Loucy (cell line): ENCODE data around the gene GOT2.

ENCODE experiments used
- H2AFZ ChIP-seq: fragments of 200-600 bp; sonication (generic); 2 replicates; pipeline ENCODE4 v1.6.0; 2016; ENCODE audit warnings: antibody characterized with exemption, mild to moderate bottlenecking, low read length, moderate library complexity
- H3F3A ChIP-seq: fragments of 200-600 bp; 2 replicates; pipeline ENCODE4 v1.6.0; 2016; ENCODE audit warnings: antibody characterized with exemption, low read depth, mild to moderate bottlenecking
- H3K27me3 ChIP-seq: fragments of 200-600 bp; sonication (generic); 2 replicates; pipeline ENCODE4 v1.6.1; 2014; ENCODE audit warnings: low read length, mild to moderate bottlenecking; ENCODE audit not compliant: insufficient read depth, poor library complexity, severe bottlenecking
- H3K36me3 ChIP-seq: fragments of 200-600 bp; sonication (generic); 2 replicates; pipeline ENCODE4 v1.6.1; 2016; ENCODE audit warnings: low read length; ENCODE audit not compliant: insufficient read depth
- H3K4me1 ChIP-seq: fragments of 200-600 bp; sonication (generic); 2 replicates; pipeline ENCODE4 v1.5.1; 2014; ENCODE audit warnings: low read length, mild to moderate bottlenecking; ENCODE audit not compliant: insufficient read depth, poor library complexity, severe bottlenecking
- H3K4me2 ChIP-seq: fragments of 200-600 bp; sonication (generic); 2 replicates; pipeline ENCODE4 v1.6.0; 2014; ENCODE audit warnings: antibody characterized with exemption, low read length, low read depth, mild to moderate bottlenecking; ENCODE audit not compliant: poor library complexity, severe bottlenecking
- H3K4me3 ChIP-seq: fragments of 200-600 bp; sonication (generic); 2 replicates; pipeline ENCODE4 v1.5.1; 2014; ENCODE audit warnings: low read length, mild to moderate bottlenecking, mixed read lengths; ENCODE audit not compliant: poor library complexity, severe bottlenecking
- H3K79me2 ChIP-seq: fragments of 200-600 bp; sonication (generic); 2 replicates; pipeline ENCODE4 v1.6.1; 2014; ENCODE audit warnings: low read length; ENCODE audit not compliant: insufficient read depth
- H3K9ac ChIP-seq: fragments of 200-600 bp; sonication (generic); 2 replicates; pipeline ENCODE4 v1.6.0; 2014; ENCODE audit warnings: mild to moderate bottlenecking, low read depth, low read length, moderate library complexity; ENCODE audit not compliant: poor library complexity, severe bottlenecking
- H3K9me2 ChIP-seq: fragments of 200-600 bp; sonication (generic); replicated peaks from 2 replicates; pipeline ENCODE4 v1.6.1; 2016; ENCODE audit warnings: low read depth, low read length, mixed read lengths
- H3K9me3 ChIP-seq: fragments of 200-600 bp; sonication (generic); 2 replicates; pipeline ENCODE4 v1.6.1; 2014; ENCODE audit warnings: mild to moderate bottlenecking, antibody characterized with exemption, low read length, low read depth; ENCODE audit not compliant: insufficient read depth
- H4K20me1 ChIP-seq: fragments of 200-600 bp; sonication (generic); 2 replicates; pipeline ENCODE4 v1.6.0; 2014; ENCODE audit warnings: antibody characterized with exemption, low read length, mild to moderate bottlenecking; ENCODE audit not compliant: insufficient read depth, poor library complexity, severe bottlenecking
- CTCF ChIP-seq: fragments of 200-600 bp; sonication (generic); conservative IDR thresholded peaks from 2 replicates; pipeline ENCODE4 v1.5.1; 2014; ENCODE audit warnings: mild to moderate bottlenecking, antibody characterized with exemption, low read length
- EZH2phosphoT487 ChIP-seq: fragments of 200-600 bp; IDR thresholded peaks from 2 replicates; pipeline ENCODE4 v1.6.1; 2018; ENCODE audit warnings: antibody characterized with exemption, mild to moderate bottlenecking, moderate library complexity, borderline replicate concordance

The GOT2 gene

DNA sequence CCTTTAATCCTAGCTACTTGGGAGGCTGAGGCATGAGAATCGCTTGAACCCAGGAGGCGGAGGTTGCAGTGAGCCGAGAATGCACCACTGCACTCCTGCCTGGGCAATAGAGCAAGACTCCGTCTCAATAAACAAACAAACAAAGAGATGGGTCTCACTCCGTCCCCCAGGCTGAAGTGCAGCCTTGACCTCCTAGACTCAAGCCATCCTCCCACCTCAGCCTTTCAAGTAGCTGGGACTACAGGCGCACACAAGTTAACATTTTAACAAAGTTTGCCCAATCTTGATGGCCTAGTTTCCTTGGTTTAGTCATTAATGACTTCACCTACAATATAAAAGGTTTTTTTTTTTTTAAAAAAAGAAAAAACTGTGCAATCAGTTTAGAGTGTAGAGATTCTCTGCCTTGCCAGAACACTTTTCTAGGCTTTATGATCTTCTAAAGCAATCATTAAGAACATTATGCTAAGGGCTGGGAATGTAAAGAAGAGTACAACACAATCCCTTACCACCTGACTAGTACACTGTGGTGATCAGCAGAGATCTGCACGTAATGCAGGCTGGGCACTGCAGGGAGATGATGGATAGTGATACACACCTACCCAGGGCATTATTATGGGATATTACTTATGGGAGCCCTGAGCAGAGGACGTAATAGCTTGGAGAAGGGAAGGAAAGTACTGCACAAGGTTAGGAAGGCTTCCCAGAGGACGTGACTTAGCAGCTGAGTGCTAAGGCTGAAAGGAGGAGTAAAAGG is 6.9 kb downstream of the GOT2 start:
- peaks cover 43% of the 10 kb centered on the region for H4K20me1 ChIP-seq
- H3K27me3 ChIP-seq = no peaks in the 10 kb centered on the region
- no peaks in the 10 kb centered on the region for H3K9me3 ChIP-seq
- H3K9ac ChIP-seq = no peak overlapping the region
- H3K79me2 ChIP-seq = peaks cover 68% of the 10 kb centered on the region
- H3K36me3 ChIP-seq = peaks cover 13% of the 10 kb centered on the region; the same call in 1 of the 2 replicates
- no peaks in the 10 kb centered on the region for H3F3A ChIP-seq
- TF ChIP-seq CTCF (no peak), EZH2phosphoT487 (no peak)
- no peak overlapping the region for H3K4me2 ChIP-seq
- H3K9me2 ChIP-seq = no peaks in the 10 kb centered on the region
- H3K4me3 ChIP-seq = no peak overlapping the region
- no peak overlapping the region for H2AFZ ChIP-seq
- H3K4me1 ChIP-seq = peaks cover 38% of the 10 kb centered on the region

GRCh38 chr16:58723109-58723508 is 11.0 kb downstream of the GOT2 start:
- Histone ChIP-seq H3K79me2 (peaks cover 28% of the 10 kb centered on the region), H3K4me3 (no peak overlapping the region), H4K20me1 (peaks cover 10% of the 10 kb centered on the region), H3K36me3 (peaks cover 48% of the 10 kb centered on the region; the same call in 1 of the 2 replicates), H3K27me3 (no peaks in the 10 kb centered on the region), H2AFZ (no peak overlapping the region), H3F3A (no peaks in the 10 kb centered on the region), H3K4me2 (no peak overlapping the region), H3K4me1 (peaks cover 8% of the 10 kb centered on the region), H3K9me3 (no peaks in the 10 kb centered on the region), H3K9me2 (no peaks in the 10 kb centered on the region), H3K9ac (no peak overlapping the region)
- no peak for TF ChIP-seq CTCF
- TF ChIP-seq EZH2phosphoT487 = no peak

DNA sequence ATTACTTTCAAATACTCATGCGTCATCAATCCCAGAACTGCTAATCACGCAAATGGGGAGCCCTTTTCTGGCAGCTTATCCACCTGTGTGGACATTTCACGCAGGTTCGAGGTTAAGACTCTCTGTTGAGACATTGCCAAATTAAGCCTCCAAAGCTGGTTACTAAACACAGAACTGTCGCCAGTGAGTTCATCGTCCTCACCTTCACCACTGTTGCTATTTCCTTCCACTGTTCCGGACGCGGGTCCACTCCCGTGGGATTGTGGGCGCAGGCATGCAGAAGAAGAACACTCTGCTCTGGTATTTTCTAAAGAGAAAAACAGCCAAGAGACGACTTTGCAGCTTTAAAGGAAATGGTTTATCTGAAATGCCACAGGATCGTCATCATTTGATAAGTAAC is 16.1 kb downstream of the GOT2 start:
- no peaks in the 10 kb centered on the region for H3K27me3 ChIP-seq
- no peak overlapping the region for H3K4me2 ChIP-seq
- no peaks in the 10 kb centered on the region for H4K20me1 ChIP-seq
- peaks cover 79% of the 10 kb centered on the region; the same call in 1 of the 2 replicates for H3K36me3 ChIP-seq
- H3F3A ChIP-seq = no peaks in the 10 kb centered on the region
- H3K9me3 ChIP-seq = no peaks in the 10 kb centered on the region
- H3K9ac ChIP-seq = no peak overlapping the region
- H2AFZ ChIP-seq = no peak overlapping the region
- H3K79me2 ChIP-seq = no peaks in the 10 kb centered on the region
- no peaks in the 10 kb centered on the region for H3K4me1 ChIP-seq
- no peaks in the 10 kb centered on the region for H3K9me2 ChIP-seq
- TF ChIP-seq EZH2phosphoT487 (no peak), CTCF (no peak)
- H3K4me3 ChIP-seq = no peak overlapping the region
